GM18508 (cell line): ENCODE data around the gene SLC6A7.
"Not testable (repeated sequence)": the region's sequence is repeated elsewhere in the genome, so short reads cannot be mapped to it uniquely, and the experiment has no call there.

Experiments
- ATAC-seq: cut with Tn5 transposase; IDR thresholded peaks from one replicate; pipeline ENCODE4 v1.9.1; 2021; ENCODE audit warnings: moderate number of reproducible peaks; ENCODE audit not compliant: insufficient read depth, unreplicated experiment

The SLC6A7 gene

GRCh38 chr5:150213530-150213929 is 23.7 kb downstream of the SLC6A7 start:
- ATAC-seq = no peak

- ATAC-seq = no peak
Measured at GRCh38 chr5:150214289-150214688, 24.4 kb downstream of the SLC6A7 start.

- no peak for ATAC-seq
Measured at GRCh38 chr5:150215979-150216944, 26.4 kb downstream of the SLC6A7 start.

GRCh38 chr5:150217038-150217437 is 27.2 kb downstream of the SLC6A7 start:
- ATAC-seq = no peak

- no peak for ATAC-seq
Measured at GRCh38 chr5:150217873-150218692, 28.2 kb downstream of the SLC6A7 start.

- ATAC-seq = no peak
Measured at GRCh38 chr5:150218693-150219035, 28.8 kb downstream of the SLC6A7 start.

GRCh38 chr5:150219142-150219541 is 29.3 kb downstream of the SLC6A7 start:
- no peak for ATAC-seq

GRCh38 chr5:150219861-150220260 is 30.0 kb downstream of the SLC6A7 start:
- no peak for ATAC-seq

- no peak for ATAC-seq
Measured at GRCh38 chr5:150221471-150221870, 31.6 kb downstream of the SLC6A7 start.

GRCh38 chr5:150222906-150223305 is 33.0 kb downstream of the SLC6A7 start:
- ATAC-seq = no peak

GRCh38 chr5:150223474-150223873 is 33.6 kb downstream of the SLC6A7 start:
- no peak for ATAC-seq

- ATAC-seq = no peak
Measured at GRCh38 chr5:150224483-150225027, 34.7 kb downstream of the SLC6A7 start.

GRCh38 chr5:150227036-150227435 is 37.2 kb downstream of the SLC6A7 start:
- no peak for ATAC-seq

- ATAC-seq = no peak
Measured at GRCh38 chr5:150227606-150228273, 37.9 kb downstream of the SLC6A7 start.

GRCh38 chr5:150229571-150229970 is 39.7 kb downstream of the SLC6A7 start:
- ATAC-seq = no peak

- no peak for ATAC-seq
Measured at GRCh38 chr5:150230842-150231241, 41.0 kb downstream of the SLC6A7 start.

GRCh38 chr5:150233706-150234105 is 43.8 kb downstream of the SLC6A7 start:
- ATAC-seq = not testable (repeated sequence)

GRCh38 chr5:150234576-150235499 is 45.0 kb downstream of the SLC6A7 start:
- ATAC-seq = no peak

- no peak for ATAC-seq
Measured at GRCh38 chr5:150235500-150235854, 45.6 kb downstream of the SLC6A7 start.
